Hepatocyte (in vitro differentiated cells): ENCODE data around the gene XYLT1.

Experiments used
- EZH2phosphoT487 ChIP-seq: fragments of 200-600 bp; sonication (generic); IDR thresholded peaks from one replicate; pipeline ENCODE4 v1.6.1; 2018; ENCODE audit warnings: antibody characterized with exemption, mild to moderate bottlenecking, low read depth, moderate library complexity; ENCODE audit not compliant: unreplicated experiment, severe bottlenecking
- TF ChIP-seq, protein P1 (sequence below): fragments of 200-600 bp; sonication (generic); IDR thresholded peaks from 2 replicates; pipeline ENCODE4 v1.5.1; 2016; ENCODE audit warnings: antibody characterized with exemption, mild to moderate bottlenecking; ENCODE audit not compliant: poor library complexity

DNA sequence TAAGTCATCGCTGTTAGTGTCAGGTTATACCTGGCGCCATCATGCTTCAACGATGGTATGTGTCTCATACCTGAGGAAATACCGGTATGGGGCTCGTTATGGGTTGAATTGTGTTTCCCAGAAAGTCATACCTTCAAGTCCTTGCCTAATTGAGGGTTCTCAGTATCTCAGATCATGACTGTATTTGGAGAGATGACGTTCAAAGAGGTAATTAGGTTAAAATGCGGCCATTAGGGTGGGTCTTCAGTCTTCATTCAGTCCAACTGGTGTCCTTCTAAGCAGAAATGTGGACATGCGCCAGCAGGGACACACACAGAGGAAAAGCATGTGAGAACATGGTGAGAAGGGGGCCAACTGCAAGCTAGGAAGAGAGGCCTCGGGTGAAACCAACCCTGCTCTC, 37.5 kb upstream of the XYLT1 start:
- TF ChIP-seq, protein P1, sequence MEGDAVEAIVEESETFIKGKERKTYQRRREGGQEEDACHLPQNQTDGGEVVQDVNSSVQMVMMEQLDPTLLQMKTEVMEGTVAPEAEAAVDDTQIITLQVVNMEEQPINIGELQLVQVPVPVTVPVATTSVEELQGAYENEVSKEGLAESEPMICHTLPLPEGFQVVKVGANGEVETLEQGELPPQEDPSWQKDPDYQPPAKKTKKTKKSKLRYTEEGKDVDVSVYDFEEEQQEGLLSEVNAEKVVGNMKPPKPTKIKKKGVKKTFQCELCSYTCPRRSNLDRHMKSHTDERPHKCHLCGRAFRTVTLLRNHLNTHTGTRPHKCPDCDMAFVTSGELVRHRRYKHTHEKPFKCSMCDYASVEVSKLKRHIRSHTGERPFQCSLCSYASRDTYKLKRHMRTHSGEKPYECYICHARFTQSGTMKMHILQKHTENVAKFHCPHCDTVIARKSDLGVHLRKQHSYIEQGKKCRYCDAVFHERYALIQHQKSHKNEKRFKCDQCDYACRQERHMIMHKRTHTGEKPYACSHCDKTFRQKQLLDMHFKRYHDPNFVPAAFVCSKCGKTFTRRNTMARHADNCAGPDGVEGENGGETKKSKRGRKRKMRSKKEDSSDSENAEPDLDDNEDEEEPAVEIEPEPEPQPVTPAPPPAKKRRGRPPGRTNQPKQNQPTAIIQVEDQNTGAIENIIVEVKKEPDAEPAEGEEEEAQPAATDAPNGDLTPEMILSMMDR: no peak
- TF ChIP-seq EZH2phosphoT487: no peak
